GM18505 (cell line): ENCODE measurements around the gene CLEC18A.
"Not testable (repeated sequence)": the region's sequence is repeated elsewhere in the genome, so short reads cannot be mapped to it uniquely, and the experiment has no call there.

ENCODE experiments used
- ATAC-seq: cut with Tn5 transposase; IDR thresholded peaks from one replicate; pipeline ENCODE4 v1.9.1; 2021; ENCODE audit not compliant: unreplicated experiment
- POLR2A ChIP-seq: IDR thresholded peaks from 4 replicates; pipeline ENCODE4 v1.6.1; 2011; ENCODE audit warnings: borderline replicate concordance; ENCODE audit not compliant: insufficient read depth, insufficient read length; ENCODE audit errors: extremely low read depth

CLEC18A gene

DNA sequence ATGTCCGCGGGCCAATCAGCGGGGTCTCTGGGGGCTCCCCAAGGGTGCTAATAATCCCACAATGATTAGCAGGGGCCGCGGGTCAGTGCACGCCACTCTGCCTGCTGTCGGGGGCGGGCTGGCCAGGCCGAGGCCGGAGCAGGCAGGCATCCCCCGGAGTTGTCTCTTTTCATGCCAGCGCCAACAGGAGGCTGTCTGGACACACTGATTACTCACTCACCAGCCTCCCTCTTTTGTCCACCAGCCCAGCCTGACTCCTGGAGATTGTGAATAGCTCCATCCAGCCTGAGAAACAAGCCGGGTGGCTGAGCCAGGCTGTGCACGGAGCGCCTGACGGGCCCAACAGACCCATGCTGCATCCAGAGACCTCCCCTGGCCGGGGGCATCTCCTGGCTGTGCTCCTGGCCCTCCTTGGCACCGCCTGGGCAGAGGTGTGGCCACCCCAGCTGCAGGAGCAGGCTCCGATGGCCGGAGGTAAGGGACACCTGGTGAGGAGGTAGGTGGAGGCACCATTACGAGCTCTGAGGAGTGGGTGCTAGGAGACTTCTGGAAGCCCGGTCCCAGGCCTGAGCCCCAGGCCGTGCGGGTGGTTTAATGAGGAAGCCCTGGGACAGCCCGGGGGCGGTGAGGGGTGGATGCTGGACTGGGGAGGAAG, at the start of gene CLEC18A:
Gene CLEC18A (plus strand): TSS at position 318 of the 655 bp plus-strand sequence. CDS start 33 bp downstream, at position 351.
- ATAC-seq, result not testable (repeated sequence)

DNA sequence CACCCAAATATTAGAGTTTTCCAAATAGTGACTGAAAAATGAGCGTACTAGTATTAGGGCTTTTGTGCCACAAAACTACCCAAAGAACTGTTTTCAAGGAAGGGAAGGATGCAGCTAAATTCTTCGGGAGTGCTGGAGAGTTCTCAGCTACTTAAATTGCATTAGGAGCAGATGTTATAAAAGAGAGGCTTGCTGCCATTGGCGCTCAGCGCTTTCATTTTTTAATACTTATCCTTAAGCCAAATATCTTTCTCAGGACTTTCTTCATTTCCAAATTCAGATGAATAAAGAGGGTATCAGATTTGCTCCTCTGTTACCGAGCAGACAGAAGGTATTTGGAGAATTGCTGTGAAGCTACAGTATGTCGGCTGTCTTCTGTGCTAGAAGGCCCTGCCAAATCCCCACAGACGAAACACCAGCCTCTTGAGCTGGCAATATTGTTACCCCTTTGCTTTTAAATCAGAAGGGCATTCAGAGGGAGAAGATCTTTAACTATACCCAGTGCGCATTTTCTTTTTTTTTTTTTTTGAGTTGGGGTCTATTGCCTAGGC, 47.2 kb upstream of the CLEC18A start:
- TF ChIP-seq POLR2A, result no peak

DNA sequence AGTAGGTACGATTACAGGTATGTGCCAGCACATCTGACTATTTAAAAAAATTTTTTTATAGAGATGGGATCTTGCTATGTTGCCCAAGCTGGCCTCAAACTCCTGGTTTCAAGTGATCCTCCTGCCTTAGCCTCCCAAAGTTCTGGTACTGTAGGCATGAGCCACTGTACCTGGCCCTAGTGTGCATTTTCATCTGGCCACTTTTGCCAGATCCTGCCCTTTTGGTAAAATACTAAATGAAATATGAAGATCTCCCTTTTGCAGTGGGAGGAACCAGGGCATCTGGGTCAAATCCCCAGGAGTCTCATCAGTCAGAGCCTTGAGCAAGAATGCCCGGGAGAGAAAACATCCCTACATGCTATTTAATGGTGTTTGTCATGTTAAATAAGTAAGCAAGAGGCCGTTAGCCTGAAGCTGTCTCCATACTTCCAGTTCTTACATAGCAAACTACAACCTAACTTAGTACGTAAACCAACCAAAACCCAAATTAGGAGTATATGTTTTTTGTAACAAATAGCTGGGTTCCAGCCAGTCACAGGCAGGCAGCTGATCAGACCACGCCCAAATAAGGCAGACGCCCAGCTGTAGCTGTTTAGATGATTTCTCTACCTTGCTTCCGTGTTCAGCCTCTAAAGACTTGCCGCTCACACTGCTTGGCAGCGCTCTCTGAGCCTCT, 46.5 kb upstream of the CLEC18A start:
- TF ChIP-seq POLR2A, result no peak
- ATAC-seq, result no peak

More for the DNA sequence above, 47.2 kb upstream of the CLEC18A start:
- no peak for ATAC-seq

DNA sequence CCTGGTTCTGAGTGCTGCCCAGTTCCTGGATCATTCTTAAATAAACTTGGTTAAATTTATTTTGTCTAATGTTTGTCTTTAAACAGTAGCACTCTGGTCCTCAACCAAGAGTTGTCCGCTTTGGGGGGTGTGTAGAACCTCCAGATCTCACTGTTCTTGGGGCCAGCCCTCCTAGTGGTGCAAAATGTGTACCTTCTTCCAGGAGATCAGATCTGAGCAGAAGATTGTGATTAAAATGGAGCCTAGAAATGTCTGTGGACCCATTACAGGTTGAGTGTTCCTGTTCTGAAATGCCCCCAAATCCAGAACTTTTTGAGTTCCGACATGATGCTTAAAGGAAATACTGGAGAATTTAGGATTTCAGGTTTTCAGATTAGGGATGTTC, 46.0 kb upstream of the CLEC18A start:
- no peak for TF ChIP-seq POLR2A
- ATAC-seq, result no peak

DNA sequence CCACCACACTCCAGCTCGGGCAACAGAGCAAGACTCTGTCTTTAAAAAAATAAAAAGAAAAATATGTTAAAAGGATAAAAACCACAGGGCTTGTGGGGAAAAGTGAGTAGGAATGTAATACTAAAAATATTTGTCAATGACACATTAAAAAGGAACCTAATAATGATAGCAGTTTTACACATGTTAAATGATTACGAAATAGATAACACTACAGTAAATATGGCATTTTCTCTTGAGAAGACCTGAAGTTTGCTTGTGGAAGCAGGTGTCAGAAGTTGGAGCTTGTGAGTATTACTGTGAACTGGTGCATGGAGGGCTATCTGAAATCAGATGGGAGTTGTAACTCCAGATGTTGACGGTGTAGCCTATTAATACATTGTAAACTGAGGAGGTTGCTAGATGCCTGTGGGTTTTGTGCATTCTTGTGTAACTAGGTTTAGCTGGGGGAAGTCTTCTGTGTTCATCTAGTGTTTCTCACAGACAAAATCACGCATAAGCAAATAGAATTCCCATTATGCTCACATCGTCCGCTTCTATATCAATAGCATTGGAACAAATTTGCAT, 44.2 kb upstream of the CLEC18A start:
- no peak for TF ChIP-seq POLR2A
- no peak for ATAC-seq

DNA sequence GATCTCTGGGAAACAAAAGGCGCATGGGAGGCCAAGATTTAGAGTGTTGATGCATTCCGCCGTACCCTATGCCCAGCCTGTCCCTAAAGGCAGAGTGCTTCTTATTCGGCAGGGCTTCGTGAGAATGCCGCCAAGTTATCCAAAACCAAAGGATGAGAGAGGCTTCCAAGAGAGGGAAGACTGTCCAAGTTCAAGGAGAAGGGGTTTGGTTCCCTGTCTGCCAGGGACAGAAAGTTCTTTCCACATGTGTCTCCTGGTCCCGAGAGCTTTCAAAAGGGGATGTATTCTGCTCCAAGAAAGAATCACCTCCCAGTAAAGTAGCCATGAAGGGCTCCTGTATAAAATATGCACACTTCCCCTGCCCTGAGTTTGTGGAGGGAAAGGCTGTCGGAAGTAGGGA, 42.1 kb upstream of the CLEC18A start:
- ATAC-seq, result no peak

DNA sequence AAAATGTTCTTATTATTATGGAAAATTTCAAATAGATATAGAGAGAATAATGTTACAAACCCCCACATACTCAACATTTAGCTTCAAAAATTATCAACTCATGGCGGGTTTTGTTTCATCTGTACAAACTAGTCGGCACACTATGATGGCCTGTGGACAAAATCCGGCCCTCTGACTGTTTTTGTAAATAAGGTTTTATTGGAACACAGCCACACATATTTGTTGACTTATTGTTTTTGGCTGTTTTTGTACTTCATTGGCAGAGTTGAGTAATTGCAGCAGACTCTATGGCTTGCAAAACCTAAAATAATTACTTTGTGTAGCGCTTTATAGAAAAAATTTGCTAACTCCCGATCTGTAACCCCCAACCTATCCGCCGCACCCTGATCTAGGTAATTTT, 41.4 kb upstream of the CLEC18A start:
- TF ChIP-seq POLR2A, result no peak
- no peak for ATAC-seq

More for the DNA sequence above, 42.1 kb upstream of the CLEC18A start:
- TF ChIP-seq POLR2A, result no peak

DNA sequence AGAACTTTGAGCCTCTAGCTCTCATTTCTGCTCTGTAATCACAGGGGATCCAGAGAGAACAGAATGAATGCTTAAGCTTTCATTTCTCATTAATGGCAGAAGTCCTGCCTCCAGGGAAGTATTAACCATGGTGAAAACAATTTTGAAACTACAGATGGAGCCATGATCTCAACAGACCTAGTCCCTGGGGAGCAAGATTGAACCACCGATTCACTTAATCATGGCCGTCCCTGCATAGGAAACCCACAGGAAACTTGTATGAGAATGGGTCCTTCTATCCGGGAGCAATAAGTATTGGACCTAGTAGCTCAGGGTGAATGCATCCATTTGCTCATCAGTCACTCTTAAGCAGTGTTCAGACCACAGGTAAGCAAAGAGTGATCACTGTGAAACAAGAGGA, 40.2 kb upstream of the CLEC18A start:
- TF ChIP-seq POLR2A, result no peak
- no peak for ATAC-seq

DNA sequence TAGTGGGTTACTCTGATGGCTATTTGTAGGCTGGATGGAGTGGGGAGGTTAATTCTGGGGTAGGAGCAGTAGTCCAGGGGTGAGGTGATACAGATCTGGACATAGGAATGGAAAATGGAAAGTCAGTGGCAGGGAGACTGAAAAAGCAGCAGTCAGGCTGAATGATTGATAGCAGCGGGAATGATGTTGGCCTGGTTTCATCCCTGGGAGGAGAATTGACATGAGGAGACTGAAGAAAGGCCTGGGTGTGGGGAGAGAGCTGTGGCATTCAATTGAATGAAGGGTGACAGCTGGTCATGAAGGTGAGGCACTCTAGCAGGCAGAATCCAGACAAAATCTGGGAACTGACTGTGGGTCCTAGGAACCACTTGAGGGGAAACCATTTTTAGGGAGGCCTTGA, 34.7 kb upstream of the CLEC18A start:
- no peak for ATAC-seq
- TF ChIP-seq POLR2A, result no peak

DNA sequence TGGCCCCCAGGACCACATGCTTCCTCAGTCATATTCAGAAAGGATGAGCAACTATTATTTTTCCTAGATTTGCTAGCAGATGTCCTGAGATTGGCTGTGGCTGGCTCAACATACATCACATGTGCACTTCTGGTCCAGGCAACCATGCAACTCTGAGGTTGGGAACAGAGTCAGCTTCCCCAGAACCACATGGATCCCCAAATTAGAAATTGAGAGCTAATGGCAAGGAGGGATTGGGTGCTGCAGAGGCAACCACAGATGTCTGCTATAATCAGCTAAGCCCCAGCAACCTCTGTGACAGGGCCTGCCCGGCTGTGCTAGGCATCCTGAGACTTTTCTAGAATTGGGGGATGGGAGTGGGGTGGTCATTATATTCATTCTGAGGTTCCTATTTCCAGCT, 33.8 kb upstream of the CLEC18A start:
- ATAC-seq, result no peak
- TF ChIP-seq POLR2A, result no peak

DNA sequence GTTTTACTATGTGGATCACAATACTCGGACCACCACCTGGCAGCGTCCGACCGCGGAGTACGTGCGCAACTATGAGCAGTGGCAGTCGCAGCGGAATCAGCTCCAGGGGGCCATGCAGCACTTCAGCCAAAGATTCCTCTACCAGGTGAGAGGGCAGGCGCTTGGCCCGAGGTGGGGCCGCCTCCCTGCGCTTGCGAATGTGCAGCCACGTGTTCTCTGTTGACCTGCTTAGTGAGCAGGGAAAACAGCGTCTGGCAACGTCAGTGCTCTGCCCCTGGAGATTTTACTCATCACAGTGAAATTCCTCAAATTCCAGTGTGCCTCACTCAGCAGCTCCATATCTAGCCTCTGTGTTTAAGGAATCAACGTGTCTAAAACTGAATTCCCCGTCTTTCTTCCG, 33.4 kb upstream of the CLEC18A start:
- no peak for TF ChIP-seq POLR2A
- no peak for ATAC-seq

DNA sequence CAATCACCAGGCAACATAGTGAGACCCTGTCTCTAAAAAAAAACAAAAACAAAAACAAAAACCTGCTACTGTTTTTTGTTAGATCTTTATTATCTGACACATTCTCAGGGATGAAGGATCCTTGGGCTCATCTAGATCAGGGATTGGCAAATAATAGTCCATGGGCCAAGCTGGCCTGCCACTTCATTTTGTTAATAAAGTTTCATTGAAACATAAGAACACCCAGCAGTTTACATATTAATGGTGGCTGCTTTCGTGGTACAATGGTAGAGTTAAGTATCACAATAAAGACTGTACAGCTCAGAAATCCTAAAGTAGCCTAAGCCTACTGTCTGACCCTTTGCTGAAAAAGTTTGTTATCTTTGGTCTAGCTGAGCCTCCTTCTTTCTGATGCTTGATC, 32.9 kb upstream of the CLEC18A start:
- TF ChIP-seq POLR2A, result no peak

DNA sequence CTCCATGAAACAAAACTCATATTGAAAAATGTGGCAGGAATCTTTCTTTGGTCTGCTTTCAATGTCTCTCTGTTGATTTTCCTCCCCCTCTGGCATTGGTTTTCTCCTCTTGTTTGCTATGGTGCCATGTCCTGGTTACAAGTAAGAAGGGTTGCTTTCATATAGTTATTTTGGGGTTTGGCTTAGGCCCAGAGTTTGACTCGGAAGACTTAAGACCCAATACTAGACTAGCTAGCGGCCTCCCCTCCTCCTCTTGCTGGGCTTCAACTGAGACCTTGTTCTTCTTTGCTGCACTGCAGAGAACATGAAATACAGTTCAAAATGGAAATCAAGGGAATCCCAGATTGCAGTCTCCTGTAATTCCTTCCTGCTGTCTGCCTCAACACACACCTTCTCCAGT, 30.0 kb upstream of the CLEC18A start:
- TF ChIP-seq POLR2A, result no peak
- no peak for ATAC-seq

More for the DNA sequence above, 32.9 kb upstream of the CLEC18A start:
- no peak for ATAC-seq

DNA sequence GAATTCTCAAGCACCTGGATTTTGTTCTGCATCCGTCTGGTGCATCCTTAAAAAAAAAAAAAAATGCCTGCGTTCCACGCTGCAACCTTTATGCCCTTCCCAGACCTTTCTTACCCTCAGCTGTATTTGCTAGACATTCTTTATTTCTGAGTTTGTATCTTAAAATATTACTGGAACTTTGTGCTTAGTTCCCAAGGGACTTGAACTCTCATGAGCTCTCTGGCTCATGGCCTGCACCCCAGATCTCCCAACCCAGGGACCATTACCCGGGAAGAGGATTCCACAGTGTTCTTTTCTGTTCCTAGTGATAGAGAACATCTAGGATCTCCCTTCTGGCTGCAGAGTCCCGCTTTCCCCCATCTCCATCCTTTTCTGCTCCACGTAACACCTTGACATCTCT, 28.9 kb upstream of the CLEC18A start:
- no peak for TF ChIP-seq POLR2A
- no peak for ATAC-seq
